ENCODE data around the gene KASH5.

Gene KASH5

DNA sequence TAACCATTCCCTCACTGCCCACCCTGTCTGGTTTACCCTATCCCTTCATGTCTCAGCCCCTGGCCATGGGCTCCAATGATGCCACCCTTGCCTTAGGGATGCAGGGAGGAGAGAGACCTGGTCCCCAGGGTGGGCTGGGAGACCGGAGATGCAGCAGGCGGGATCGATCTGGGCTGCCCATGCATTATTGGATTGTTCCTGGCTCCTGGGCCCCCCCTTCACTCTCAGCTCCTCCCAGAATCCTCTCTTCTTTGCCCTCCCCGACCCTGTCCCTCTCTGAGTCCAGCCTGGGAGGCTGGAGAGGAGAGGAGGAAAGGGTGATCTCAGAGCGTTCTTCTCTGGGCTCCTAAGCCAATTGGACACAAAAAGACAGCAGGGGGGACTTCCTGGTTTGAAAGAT lies 5.8 kb downstream of the KASH5 start:
- H3K27ac ChIP-seq (ENCODE audit: low read length), result no peak overlapping the region
- no peaks in the 10 kb centered on the region for H3K9me3 ChIP-seq (replicated peaks; ENCODE audit: insufficient read depth, low read length)
- TF ChIP-seq, protein P1, sequence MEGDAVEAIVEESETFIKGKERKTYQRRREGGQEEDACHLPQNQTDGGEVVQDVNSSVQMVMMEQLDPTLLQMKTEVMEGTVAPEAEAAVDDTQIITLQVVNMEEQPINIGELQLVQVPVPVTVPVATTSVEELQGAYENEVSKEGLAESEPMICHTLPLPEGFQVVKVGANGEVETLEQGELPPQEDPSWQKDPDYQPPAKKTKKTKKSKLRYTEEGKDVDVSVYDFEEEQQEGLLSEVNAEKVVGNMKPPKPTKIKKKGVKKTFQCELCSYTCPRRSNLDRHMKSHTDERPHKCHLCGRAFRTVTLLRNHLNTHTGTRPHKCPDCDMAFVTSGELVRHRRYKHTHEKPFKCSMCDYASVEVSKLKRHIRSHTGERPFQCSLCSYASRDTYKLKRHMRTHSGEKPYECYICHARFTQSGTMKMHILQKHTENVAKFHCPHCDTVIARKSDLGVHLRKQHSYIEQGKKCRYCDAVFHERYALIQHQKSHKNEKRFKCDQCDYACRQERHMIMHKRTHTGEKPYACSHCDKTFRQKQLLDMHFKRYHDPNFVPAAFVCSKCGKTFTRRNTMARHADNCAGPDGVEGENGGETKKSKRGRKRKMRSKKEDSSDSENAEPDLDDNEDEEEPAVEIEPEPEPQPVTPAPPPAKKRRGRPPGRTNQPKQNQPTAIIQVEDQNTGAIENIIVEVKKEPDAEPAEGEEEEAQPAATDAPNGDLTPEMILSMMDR (IDR thresholded peaks at IDR 0.05; ENCODE audit: low read length), result no peak
- TF ChIP-seq EZH2phosphoT487 (IDR thresholded peaks at IDR 0.05; ENCODE audit: low read length) (no peak), EZH2 (optimal IDR thresholded peaks at IDR 0.05; ENCODE audit: low read depth, low read length) (no peak)
- H2AFZ ChIP-seq (ENCODE audit: low read length), result no peak overlapping the region
- H3K36me3 ChIP-seq (replicated peaks; ENCODE audit: insufficient read depth, low read length), result no peaks in the 10 kb centered on the region
- H3K9ac ChIP-seq (ENCODE audit: low read length), result no peak overlapping the region
- peaks cover 68% of the 10 kb centered on the region for H3K27me3 ChIP-seq (replicated peaks; ENCODE audit: insufficient read depth, low read length)
- no peak for DNase-seq
- H4K20me1 ChIP-seq (ENCODE audit: insufficient read depth, low read length), result no peaks in the 10 kb centered on the region
- no peak overlapping the region for H3K4me3 ChIP-seq (ENCODE audit: low read length)
- no peaks in the 10 kb centered on the region for H3K4me1 ChIP-seq (ENCODE audit: low read length)
- no peaks in the 10 kb centered on the region for H3K9me2 ChIP-seq (replicated peaks; ENCODE audit: insufficient read depth, low read length)
- no peaks in the 10 kb centered on the region for H3K79me2 ChIP-seq (ENCODE audit: low read length)
- H3F3A ChIP-seq (ENCODE audit: insufficient read depth, low read length), result peaks cover 7% of the 10 kb centered on the region
- H3K4me2 ChIP-seq (ENCODE audit: low read depth, low read length), result no peak overlapping the region

DNA sequence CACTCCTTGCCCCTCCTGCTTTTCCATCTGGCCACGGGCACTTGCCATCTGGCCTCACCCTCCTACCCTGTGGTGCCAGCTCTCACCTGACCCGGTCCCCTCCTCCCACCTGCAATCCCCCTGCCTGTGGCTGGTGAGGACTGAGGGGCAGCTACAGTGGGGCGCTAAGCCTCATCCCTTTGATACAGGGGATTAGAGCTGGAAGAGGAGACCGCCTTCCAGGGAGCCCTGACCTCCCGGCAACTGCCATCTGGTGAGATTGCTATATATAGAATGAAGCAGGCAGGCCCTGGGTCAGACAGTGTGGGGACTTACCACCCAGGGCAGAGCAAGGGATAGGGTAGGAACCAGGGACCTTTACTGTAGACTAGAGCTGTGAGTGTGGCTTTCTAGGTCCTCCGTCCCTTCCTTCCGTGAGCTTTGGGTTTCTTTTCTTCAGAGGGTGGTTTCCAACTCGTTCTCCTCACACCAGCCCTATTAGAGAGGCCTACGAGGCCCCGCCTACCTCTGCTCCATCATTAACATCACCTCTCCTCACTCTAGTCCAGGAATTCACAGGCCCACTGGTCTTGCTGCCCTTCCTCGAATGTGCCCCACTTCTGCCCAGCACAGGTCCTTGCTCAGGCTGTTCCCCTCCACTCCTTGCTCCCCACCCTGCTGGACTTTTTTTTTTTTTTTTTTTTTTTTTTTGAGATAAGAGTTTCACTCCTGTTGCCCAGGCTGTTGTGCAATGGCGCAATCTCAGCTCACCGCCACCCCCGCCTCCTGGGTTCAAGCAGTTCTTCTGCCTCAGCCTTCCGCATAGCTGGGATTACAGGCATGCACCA lies 7.7 kb downstream of the KASH5 start:
- Histone ChIP-seq H3K4me1 (ENCODE audit: low read length) (no peaks in the 10 kb centered on the region), H3F3A (ENCODE audit: insufficient read depth, low read length) (peaks cover 7% of the 10 kb centered on the region), H3K9me3 (replicated peaks; ENCODE audit: insufficient read depth, low read length) (no peaks in the 10 kb centered on the region), H3K4me3 (ENCODE audit: low read length) (no peak overlapping the region), H3K4me2 (ENCODE audit: low read depth, low read length) (no peak overlapping the region), H3K27me3 (replicated peaks; ENCODE audit: insufficient read depth, low read length) (peaks cover 57% of the 10 kb centered on the region), H3K27ac (ENCODE audit: low read length) (no peak overlapping the region), H3K9ac (ENCODE audit: low read length) (no peak overlapping the region), H2AFZ (ENCODE audit: low read length) (no peak overlapping the region), H3K36me3 (replicated peaks; ENCODE audit: insufficient read depth, low read length) (no peaks in the 10 kb centered on the region), H3K79me2 (ENCODE audit: low read length) (no peaks in the 10 kb centered on the region), H3K9me2 (replicated peaks; ENCODE audit: insufficient read depth, low read length) (no peaks in the 10 kb centered on the region), H4K20me1 (ENCODE audit: insufficient read depth, low read length) (no peaks in the 10 kb centered on the region)
- DNase-seq, result no peak
- TF ChIP-seq, protein P1 (IDR thresholded peaks at IDR 0.05; ENCODE audit: low read length), result no peak
- TF ChIP-seq EZH2phosphoT487 (IDR thresholded peaks at IDR 0.05; ENCODE audit: low read length) (no peak), EZH2 (optimal IDR thresholded peaks at IDR 0.05; ENCODE audit: low read depth, low read length) (no peak)

DNA sequence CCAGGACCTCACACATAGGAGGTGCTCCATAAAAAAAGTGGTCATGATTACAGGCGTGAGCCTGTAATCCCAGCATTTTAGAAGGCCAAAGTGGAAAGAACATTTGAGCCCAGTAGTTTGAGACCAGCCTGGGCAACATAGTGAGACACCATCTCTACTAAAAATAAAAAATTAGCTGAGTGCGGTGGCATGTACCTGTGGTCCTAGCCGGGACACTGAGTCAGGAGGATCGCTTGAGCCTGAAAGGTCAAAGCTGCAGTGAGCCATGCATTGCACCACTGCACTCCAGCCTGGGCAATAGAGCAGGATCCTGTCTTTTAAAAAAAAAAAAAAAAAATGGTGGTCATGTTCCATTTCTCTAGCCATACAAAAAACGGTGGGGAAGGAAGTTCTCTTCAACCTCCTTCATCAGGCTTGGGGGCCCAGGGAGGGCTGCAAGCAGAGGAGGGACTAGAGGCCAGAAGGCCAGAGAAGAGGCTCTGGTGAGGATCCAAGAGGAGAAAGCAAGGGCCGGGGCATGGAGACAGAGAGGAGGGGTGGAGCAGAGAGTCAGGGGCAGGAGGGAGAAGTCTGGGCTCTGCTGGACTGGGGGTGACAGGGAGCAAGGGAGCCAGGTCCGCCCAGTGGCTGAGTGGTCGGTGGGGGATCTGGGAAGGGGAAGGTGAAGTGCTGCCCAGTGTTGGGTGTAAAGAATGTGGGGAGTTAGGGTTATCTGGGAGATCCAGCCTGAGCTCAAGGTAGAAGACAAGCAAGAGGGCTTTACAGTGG lies 8.9 kb downstream of the KASH5 start:
- no peak overlapping the region for H3K4me3 ChIP-seq (ENCODE audit: low read length)
- no peaks in the 10 kb centered on the region for H3K79me2 ChIP-seq (ENCODE audit: low read length)
- H3K9me2 ChIP-seq (replicated peaks; ENCODE audit: insufficient read depth, low read length), result no peaks in the 10 kb centered on the region
- no peaks in the 10 kb centered on the region for H4K20me1 ChIP-seq (ENCODE audit: insufficient read depth, low read length)
- H3F3A ChIP-seq (ENCODE audit: insufficient read depth, low read length), result no peaks in the 10 kb centered on the region
- H3K36me3 ChIP-seq (replicated peaks; ENCODE audit: insufficient read depth, low read length), result no peaks in the 10 kb centered on the region
- DNase-seq, result no peak
- H3K4me1 ChIP-seq (ENCODE audit: low read length), result no peaks in the 10 kb centered on the region
- H3K9me3 ChIP-seq (replicated peaks; ENCODE audit: insufficient read depth, low read length), result no peaks in the 10 kb centered on the region
- H3K27me3 ChIP-seq (replicated peaks; ENCODE audit: insufficient read depth, low read length), result peaks cover 52% of the 10 kb centered on the region
- no peak overlapping the region for H3K4me2 ChIP-seq (ENCODE audit: low read depth, low read length)
- H3K27ac ChIP-seq (ENCODE audit: low read length), result no peak overlapping the region
- no peak overlapping the region for H2AFZ ChIP-seq (ENCODE audit: low read length)
- no peak overlapping the region for H3K9ac ChIP-seq (ENCODE audit: low read length)
- TF ChIP-seq EZH2phosphoT487 (IDR thresholded peaks at IDR 0.05; ENCODE audit: low read length), result no peak
- TF ChIP-seq, protein P1 (IDR thresholded peaks at IDR 0.05; ENCODE audit: low read length), result no peak
- TF ChIP-seq EZH2 (optimal IDR thresholded peaks at IDR 0.05; ENCODE audit: low read depth, low read length), result no peak

All from MM.1S (cell line).